HUES6 (cell line): ENCODE results near the gene RBM27.
"Not testable (repeated sequence)": the region's sequence is repeated elsewhere in the genome, so short reads cannot be mapped to it uniquely, and the experiment has no call there.

ENCODE experiments used
- H3K27ac ChIP-seq: 2 replicates; pipeline ENCODE4 v1.7.0; 2013; ENCODE audit warnings: low read depth, mild to moderate bottlenecking, low read length, inconsistent platforms
- H3K27me3 ChIP-seq: 2 replicates; pipeline ENCODE4 v1.6.1; 2013; ENCODE audit warnings: low read length; ENCODE audit not compliant: control insufficient read depth, insufficient read depth
- H3K36me3 ChIP-seq: 2 replicates; pipeline ENCODE4 v1.6.1; 2013; ENCODE audit warnings: low read length; ENCODE audit not compliant: control insufficient read depth, insufficient read depth
- H3K4me1 ChIP-seq: 2 replicates; pipeline ENCODE4 v1.6.1; 2013; ENCODE audit warnings: low read length; ENCODE audit not compliant: control insufficient read depth, insufficient read depth
- H3K4me3 ChIP-seq: 2 replicates; pipeline ENCODE4 v1.5.1; 2013; ENCODE audit warnings: low read depth, low read length
- H3K9ac ChIP-seq: one replicate; pipeline ENCODE4 v1.6.1; 2013; ENCODE audit warnings: mild to moderate bottlenecking, low read length
- H3K9me3 ChIP-seq: 2 replicates; pipeline ENCODE4 v1.6.1; 2013; ENCODE audit warnings: low read depth, low read length; ENCODE audit not compliant: control insufficient read depth, insufficient read depth

Gene RBM27

GRCh38 chr5:146185161-146185560, 18.2 kb upstream of the RBM27 start:
- Histone ChIP-seq H3K27ac (no peak overlapping the region), H3K27me3 (no peaks in the 10 kb centered on the region), H3K9ac (no peak overlapping the region), H3K36me3 (peaks cover 9% of the 10 kb centered on the region), H3K4me3 (no peak overlapping the region), H3K4me1 (peaks cover 3% of the 10 kb centered on the region; the same call in 1 of the 2 replicates), H3K9me3 (no peaks in the 10 kb centered on the region)

DNA sequence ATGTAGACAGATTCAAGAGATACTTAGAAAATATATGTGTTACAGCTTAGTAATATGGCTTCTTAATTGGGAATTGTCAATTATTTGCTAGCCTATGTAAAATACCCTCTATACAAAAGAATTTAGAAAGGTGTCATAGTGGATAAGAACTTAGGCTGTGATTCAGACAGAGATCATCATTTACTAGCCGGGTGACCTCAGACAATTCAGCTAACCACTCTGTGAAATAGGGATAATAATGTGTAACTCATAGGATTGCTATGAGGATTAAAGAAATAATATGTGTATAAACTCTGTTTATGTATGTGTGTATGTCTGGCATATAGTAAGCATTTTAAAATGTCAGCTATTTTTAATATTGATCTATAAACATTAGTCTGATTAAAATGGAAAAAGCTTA, 15.0 kb upstream of the RBM27 start:
- no peaks in the 10 kb centered on the region for H3K9me3 ChIP-seq
- no peaks in the 10 kb centered on the region for H3K27me3 ChIP-seq
- H3K9ac ChIP-seq = no peak overlapping the region
- no peak overlapping the region for H3K27ac ChIP-seq
- H3K4me1 ChIP-seq = no peaks in the 10 kb centered on the region
- H3K4me3 ChIP-seq = no peak overlapping the region
- H3K36me3 ChIP-seq = no peaks in the 10 kb centered on the region

DNA sequence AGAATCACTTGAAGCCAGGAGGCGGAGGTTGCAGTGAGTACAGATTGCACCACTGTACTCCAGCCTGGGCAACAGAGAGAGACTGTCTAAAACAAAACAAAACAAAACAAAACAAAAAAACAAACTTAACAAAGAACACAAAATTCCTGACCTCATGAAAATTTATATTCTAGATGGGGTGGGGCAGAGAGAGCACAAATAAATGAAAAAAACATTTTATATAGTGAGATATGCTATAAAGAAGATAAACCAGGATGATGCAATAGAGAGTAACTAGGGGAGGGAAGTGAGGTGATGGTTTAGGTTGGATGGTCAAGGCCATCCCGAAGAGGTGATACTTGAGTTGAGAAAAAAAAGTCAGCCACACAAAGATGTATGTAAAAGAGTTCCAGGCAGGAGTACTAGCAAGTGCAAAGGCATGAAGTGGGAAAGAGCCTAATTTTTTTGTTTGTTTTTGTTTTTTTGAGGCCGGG, 10.8 kb upstream of the RBM27 start:
- no peak overlapping the region for H3K9ac ChIP-seq
- no peaks in the 10 kb centered on the region for H3K27me3 ChIP-seq
- no peaks in the 10 kb centered on the region for H3K36me3 ChIP-seq
- H3K9me3 ChIP-seq = no peaks in the 10 kb centered on the region
- no peaks in the 10 kb centered on the region for H3K4me1 ChIP-seq
- no peak overlapping the region for H3K4me3 ChIP-seq
- H3K27ac ChIP-seq = no peak overlapping the region

- H3K27ac ChIP-seq = no peak overlapping the region
- no peak overlapping the region for H3K4me3 ChIP-seq
- H3K9ac ChIP-seq = no peak overlapping the region
- no peaks in the 10 kb centered on the region for H3K27me3 ChIP-seq
- no peaks in the 10 kb centered on the region for H3K36me3 ChIP-seq
- no peaks in the 10 kb centered on the region for H3K9me3 ChIP-seq
- no peaks in the 10 kb centered on the region for H3K4me1 ChIP-seq
These were observed 10.1 kb upstream of the RBM27 start for GRCh38 chr5:146193285-146193684.

GRCh38 chr5:146194997-146195396, 8.4 kb upstream of the RBM27 start:
- H3K27me3 ChIP-seq, H3K9me3 ChIP-seq, H3K36me3 ChIP-seq: not testable (repeated sequence)

DNA sequence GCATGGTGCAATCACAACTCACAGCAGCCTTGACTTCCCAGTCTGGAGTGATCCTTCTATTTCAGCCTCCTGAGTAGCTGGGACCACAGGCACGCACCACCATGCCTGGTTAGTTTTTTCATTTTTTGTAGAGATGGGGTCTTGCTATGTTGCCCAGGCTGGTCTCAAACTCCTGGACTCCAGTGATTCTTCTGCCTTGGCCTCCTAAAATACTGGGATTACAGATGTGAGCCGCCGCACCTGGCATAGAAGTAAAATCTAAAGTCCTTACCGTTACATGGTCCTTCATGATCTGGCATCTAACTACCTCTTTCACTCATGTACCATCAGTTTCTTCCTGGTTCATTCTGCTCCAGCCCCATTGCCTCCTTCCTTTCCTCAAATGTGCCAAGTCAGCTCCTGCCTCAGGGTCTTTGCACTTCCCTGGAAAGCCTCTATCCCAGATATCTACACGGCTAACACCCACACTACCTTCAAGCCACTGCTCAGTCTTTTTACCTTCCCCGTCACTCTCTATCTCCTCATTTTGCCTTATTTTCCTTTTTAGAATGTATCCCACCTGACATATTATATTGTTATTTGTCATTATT, 6.9 kb upstream of the RBM27 start:
- Histone ChIP-seq H3K27me3 (no peaks in the 10 kb centered on the region), H3K36me3 (no peaks in the 10 kb centered on the region), H3K9ac (no peak overlapping the region), H3K4me3 (no peak overlapping the region), H3K9me3 (no peaks in the 10 kb centered on the region), H3K27ac (no peak overlapping the region), H3K4me1 (no peaks in the 10 kb centered on the region)

More at GRCh38 chr5:146194997-146195396, 8.4 kb upstream of the RBM27 start:
- not testable (repeated sequence) for H3K4me3 ChIP-seq, H3K4me1 ChIP-seq, H3K9ac ChIP-seq, H3K27ac ChIP-seq

DNA sequence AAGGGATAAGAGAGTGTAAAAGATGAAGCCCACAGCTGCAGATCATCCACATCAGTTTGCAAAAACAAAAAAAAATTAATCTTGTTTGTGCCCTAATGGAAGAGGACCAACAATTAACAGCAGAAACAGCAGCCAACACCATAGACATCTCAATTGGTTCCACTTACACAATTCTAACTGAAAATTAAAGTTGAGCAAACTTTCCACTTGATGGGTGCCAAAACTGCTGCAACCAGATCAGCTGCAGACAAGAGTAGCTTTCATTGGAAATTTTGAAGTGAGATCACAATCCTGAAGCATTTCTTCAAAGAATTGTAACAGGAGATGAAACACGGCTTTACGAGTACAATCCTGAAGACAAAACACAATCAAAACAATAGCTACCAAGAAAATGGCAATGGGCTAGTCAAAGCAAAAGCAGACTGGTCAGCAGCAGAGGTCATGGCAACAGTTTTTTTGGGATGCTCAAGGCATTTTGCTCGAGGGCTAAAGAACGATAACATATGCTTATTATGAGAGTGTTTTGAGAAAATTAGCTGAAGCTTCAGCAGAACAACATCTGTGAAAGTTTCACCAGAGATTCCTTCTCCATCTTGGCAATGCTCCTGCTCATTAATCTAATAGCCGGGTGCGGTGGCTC, 4.1 kb upstream of the RBM27 start:
- Histone ChIP-seq H3K36me3 (no peaks in the 10 kb centered on the region), H3K4me3 (no peak overlapping the region), H3K9ac (no peak overlapping the region), H3K27ac (no peak overlapping the region), H3K9me3 (no peaks in the 10 kb centered on the region), H3K4me1 (peaks cover 3% of the 10 kb centered on the region; the same call in 1 of the 2 replicates), H3K27me3 (no peaks in the 10 kb centered on the region)

- H3K9ac ChIP-seq, H3K4me1 ChIP-seq, H3K4me3 ChIP-seq, H3K9me3 ChIP-seq, H3K27ac ChIP-seq, H3K27me3 ChIP-seq, H3K36me3 ChIP-seq: not testable (repeated sequence)
These were observed 1.6 kb upstream of the RBM27 start for GRCh38 chr5:146201795-146202194.

- H3K36me3 ChIP-seq = no peaks in the 10 kb centered on the region
- peak overlapping the region; percentile 92 for H3K4me3 ChIP-seq
- no peaks in the 10 kb centered on the region for H3K27me3 ChIP-seq
- H3K27ac ChIP-seq = no peak overlapping the region; the same call in 1 of the 2 replicates
- peaks cover 3% of the 10 kb centered on the region; the same call in 1 of the 2 replicates for H3K4me1 ChIP-seq
- H3K9me3 ChIP-seq = no peaks in the 10 kb centered on the region
- peak overlapping the region; percentile 88 for H3K9ac ChIP-seq
These were observed 427 bp downstream of the RBM27 start for GRCh38 chr5:146203872-146204192.

DNA sequence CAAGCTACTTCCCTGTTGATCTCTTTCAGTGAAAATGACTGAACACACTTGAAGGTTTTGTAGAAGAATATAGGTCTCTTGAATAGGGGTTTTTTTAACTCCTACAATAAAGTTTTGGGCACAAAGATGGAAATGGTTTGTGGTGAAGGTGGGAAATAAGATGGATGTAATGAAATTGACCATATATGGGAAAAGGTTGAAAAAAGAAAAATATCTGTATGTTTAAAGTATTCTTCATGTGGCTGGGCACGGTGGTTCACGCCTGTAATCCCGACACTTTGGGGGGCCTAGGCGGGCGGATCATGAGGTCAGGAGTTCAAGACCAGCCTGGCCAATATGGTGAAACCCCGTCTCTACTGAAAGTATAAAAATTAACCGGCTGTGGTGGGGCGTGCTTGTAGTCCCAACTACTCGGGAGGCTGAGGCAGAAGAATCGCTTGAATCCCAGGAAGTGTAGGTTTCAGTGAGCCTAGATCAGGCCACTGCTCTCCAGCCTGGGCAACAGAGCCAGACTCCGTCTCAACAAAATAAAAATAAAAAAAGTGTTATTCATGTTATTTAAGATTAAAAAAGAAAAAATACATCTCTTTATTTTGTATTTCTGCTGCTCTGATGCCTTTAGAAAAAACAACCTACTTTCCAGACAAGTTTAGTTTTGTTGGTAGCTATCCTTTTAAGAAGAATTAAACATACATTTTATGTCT, 2.2 kb downstream of the RBM27 start:
- Histone ChIP-seq H3K27me3 (no peaks in the 10 kb centered on the region), H3K27ac (no peak overlapping the region), H3K9me3 (no peaks in the 10 kb centered on the region), H3K4me3 (peak overlapping the region; percentile 92; the same call in 1 of the 2 replicates), H3K4me1 (peaks cover 3% of the 10 kb centered on the region; the same call in 1 of the 2 replicates), H3K36me3 (no peaks in the 10 kb centered on the region), H3K9ac (no peak overlapping the region)

GRCh38 chr5:146206257-146206656, 2.9 kb downstream of the RBM27 start:
- Histone ChIP-seq H3K9me3 (no peaks in the 10 kb centered on the region), H3K36me3 (no peaks in the 10 kb centered on the region), H3K4me1 (peaks cover 3% of the 10 kb centered on the region; the same call in 1 of the 2 replicates), H3K9ac (no peak overlapping the region), H3K4me3 (no peak overlapping the region), H3K27ac (no peak overlapping the region), H3K27me3 (no peaks in the 10 kb centered on the region)
